Measurements from ENCODE around the gene F13A1. TPM values are rescaled to one million over a fixed set of nuclear protein-coding genes. Genes with fewer than 3 reads are reported as not detected.
A peak's percentile ranks its signal among the peaks of the same experiment; 100 is the strongest.

The F13A1 gene
- total and polyA plus RNA-seq, 4 experiments from 2014 or later: 0.06 to 0.44 (median 0.33) TPM; not detected in 1

DNA sequence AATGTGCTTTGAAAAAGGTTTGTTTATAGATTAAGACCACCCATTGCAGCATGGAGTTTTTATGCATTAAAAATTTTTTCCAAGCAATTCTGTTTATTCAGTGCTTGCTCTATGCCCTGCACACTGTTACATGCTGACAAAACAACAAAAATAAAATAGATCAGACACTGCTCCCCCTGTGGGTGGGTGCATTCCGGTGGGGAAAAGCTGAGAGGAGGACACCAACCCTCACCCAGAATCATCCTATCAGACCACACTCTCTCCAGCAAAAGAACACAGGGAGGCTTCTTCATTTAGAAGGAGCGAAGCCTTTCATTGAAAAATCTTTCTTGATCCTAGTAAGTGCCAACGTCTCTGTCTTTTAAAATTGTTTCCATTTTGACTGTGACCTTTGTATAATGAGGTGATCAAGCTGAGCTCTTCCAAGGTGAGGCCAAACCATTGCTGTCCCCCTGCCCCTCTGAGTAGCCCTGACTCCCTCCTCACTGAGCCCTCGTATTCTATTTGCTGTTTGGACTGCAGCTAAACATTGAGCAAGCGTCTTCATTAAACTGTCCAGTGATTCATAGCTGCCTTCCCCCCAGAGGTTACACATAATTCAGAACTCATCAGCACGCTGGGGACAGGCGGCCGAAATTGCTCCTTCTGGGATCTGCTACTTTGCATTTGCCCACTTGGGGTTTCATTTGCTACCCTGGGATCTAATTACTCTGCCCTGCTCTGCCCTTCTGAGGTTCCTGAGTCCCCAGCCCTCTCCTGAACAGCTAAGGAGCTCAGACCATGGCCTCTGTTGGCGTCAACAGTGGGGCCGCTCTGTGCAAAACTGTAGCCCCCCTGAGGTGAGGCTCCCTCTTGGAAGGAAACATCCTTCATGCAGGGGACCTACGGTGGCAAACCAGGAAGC is 102.4 kb downstream of the F13A1 start:
- intact Hi-C loops (cut with micrococcal nuclease): no loop called here
- Histone ChIP-seq H3K27ac (ENCODE audit: low read depth, low read length) (no peak overlapping the region), H3K4me3 (ENCODE audit: low read length in 2 of 2) (no peak overlapping the region), H3K36me3 (ENCODE audit: insufficient read depth, low read length) (no peaks in the 10 kb centered on the region), H3K4me1 (ENCODE audit: insufficient read depth, low read length) (no peaks in the 10 kb centered on the region), H3K9me3 (ENCODE audit: control insufficient read depth in 1 of 2, low read length in 2 of 2) (no peaks in the 10 kb centered on the region), H3K27me3 (ENCODE audit: insufficient read depth, low read length) (no peaks in the 10 kb centered on the region)
- Mint-ChIP-seq H3K4me1 (no peaks in the 10 kb centered on the region), H3K9me3 (peaks cover 0 to 1% (median 0%) of the 10 kb centered on the region in 8 donors), H3K36me3 (no peaks in the 10 kb centered on the region), H3K4me3 (no peak overlapping the region), H3K27me3 (peaks cover 0 to 5% of the 10 kb centered on the region in 2 donors), H3K27ac (no peak overlapping the region)
- POLR2A ChIA-PET (ENCODE audit: partially characterized antibody): no interaction called here
- CTCF ChIA-PET (ENCODE audit: partially characterized antibody): no interaction called here
- no peak for DNase-seq

DNA sequence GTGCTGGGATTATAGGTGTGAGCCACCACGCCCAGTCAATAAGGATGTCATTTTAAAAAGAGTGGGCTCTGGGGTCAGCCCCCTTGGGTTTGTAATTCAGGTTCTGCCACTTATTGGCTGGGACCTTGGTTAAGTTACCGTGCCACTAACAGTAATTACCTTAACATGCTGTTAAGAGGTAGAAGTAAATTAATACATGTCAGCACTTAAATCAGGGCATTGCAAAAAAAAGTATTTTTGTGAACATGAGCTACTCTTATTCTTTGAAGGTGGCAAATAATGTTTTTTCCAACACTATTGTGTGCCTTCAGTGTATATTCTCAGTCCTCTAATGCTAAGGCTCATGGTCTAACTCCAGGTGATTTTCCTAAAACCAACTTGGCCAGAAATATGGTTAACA is 109.5 kb downstream of the F13A1 start:
- Mint-ChIP-seq H3K36me3 (peaks cover 0 to 2% of the 10 kb centered on the region in 2 donors), H3K4me1 (no peaks in the 10 kb centered on the region), H3K4me3 (no peak overlapping the region), H3K27ac (peak overlapping the region in 1 of 7 donors; percentile 41), H3K9me3 (peaks cover 6 to 40% (median 18%) of the 10 kb centered on the region in 8 donors), H3K27me3 (no peaks in the 10 kb centered on the region)
- Histone ChIP-seq H3K4me3 (ENCODE audit: low read length in 2 of 2) (no peak overlapping the region), H3K27ac (ENCODE audit: low read depth, low read length) (no peak overlapping the region), H3K4me1 (ENCODE audit: insufficient read depth, low read length) (no peaks in the 10 kb centered on the region), H3K27me3 (ENCODE audit: insufficient read depth, low read length) (no peaks in the 10 kb centered on the region), H3K36me3 (ENCODE audit: insufficient read depth, low read length) (no peaks in the 10 kb centered on the region), H3K9me3 (ENCODE audit: control insufficient read depth in 1 of 2, low read length in 2 of 2) (no peaks in the 10 kb centered on the region)
- CTCF ChIA-PET (ENCODE audit: partially characterized antibody): no interaction called here
- DNase-seq: no peak
- POLR2A ChIA-PET (ENCODE audit: partially characterized antibody): no interaction called here
- intact Hi-C loops (cut with micrococcal nuclease): no loop called here

DNA sequence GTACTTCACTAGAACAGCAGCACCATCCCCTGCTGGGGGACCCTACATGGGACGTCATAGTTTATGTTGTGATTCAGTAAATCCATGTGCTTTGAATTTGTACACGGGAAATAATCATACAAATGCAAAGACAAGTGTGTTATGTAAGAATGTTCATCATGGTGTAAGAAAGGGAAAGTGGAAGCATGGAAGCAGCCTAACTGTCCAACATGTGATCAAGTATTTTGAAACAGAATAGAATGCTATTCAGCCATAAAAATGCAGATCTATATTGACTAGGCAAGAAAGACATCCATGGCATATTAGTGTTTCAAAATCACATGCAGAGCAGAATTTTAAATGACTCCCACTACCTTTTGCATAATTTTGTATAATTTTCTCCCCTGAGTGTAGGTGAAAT is 117.6 kb downstream of the F13A1 start:
- intact Hi-C loops (cut with micrococcal nuclease): no loop called here
- H3K27me3 ChIP-seq (ENCODE audit: insufficient read depth, low read length): no peaks in the 10 kb centered on the region
- Mint-ChIP-seq H3K9me3 (peaks cover 5 to 16% (median 12%) of the 10 kb centered on the region in 8 donors), H3K4me3 (no peak overlapping the region), H3K4me1 (no peaks in the 10 kb centered on the region), H3K27ac (no peak overlapping the region), H3K27me3 (peaks cover 11 to 20% of the 10 kb centered on the region in 2 donors), H3K36me3 (no peaks in the 10 kb centered on the region)
- H3K9me3 ChIP-seq (ENCODE audit: control insufficient read depth in 1 of 2, low read length in 2 of 2): no peaks in the 10 kb centered on the region
- H3K4me1 ChIP-seq (ENCODE audit: insufficient read depth, low read length): no peaks in the 10 kb centered on the region
- DNase-seq: no peak
- H3K27ac ChIP-seq (ENCODE audit: low read depth, low read length): no peak overlapping the region
- ChIA-PET POLR2A (ENCODE audit: partially characterized antibody) (no interaction called here), CTCF (ENCODE audit: partially characterized antibody) (no interaction called here)
- no peak overlapping the region for H3K4me3 ChIP-seq (ENCODE audit: low read length in 2 of 2)
- no peaks in the 10 kb centered on the region for H3K36me3 ChIP-seq (ENCODE audit: insufficient read depth, low read length)

DNA sequence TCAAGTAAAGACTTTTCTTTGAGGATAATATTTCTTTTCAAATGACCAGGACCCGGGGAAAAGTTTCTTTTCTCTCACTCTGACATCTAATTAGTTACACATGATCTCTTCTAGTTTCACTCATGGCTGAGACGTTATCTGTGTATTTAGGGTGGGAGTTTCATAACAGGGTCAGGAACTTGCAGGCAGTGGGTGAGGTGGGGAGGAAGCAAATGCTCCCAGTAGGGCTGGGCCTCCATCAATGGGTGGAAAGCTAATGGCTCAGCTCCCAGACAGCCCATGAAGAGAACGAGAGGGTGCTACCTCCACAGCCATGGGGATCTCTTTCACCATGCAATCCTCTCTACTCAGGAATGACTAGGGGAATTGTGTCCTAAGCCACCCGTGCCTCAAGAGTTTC is 119.3 kb downstream of the F13A1 start:
- peaks cover 0 to 3% (median under 1%) of the 10 kb centered on the region in 8 donors for H3K9me3 Mint-ChIP-seq
- Histone ChIP-seq H3K9me3 (ENCODE audit: control insufficient read depth in 1 of 2, low read length in 2 of 2) (no peaks in the 10 kb centered on the region), H3K27ac (ENCODE audit: low read depth, low read length) (no peak overlapping the region), H3K4me3 (ENCODE audit: low read length in 2 of 2) (no peak overlapping the region), H3K36me3 (ENCODE audit: insufficient read depth, low read length) (no peaks in the 10 kb centered on the region), H3K4me1 (ENCODE audit: insufficient read depth, low read length) (no peaks in the 10 kb centered on the region), H3K27me3 (ENCODE audit: insufficient read depth, low read length) (no peaks in the 10 kb centered on the region)
- peak in 1 of 5 donors; percentile 29 for DNase-seq
- no peak overlapping the region for H3K4me3 Mint-ChIP-seq
- H3K27me3 Mint-ChIP-seq: peaks cover 11 to 20% of the 10 kb centered on the region in 2 donors
- H3K27ac Mint-ChIP-seq: no peak overlapping the region
- H3K4me1 Mint-ChIP-seq: no peaks in the 10 kb centered on the region
- intact Hi-C loops (cut with micrococcal nuclease): no loop called here
- no peaks in the 10 kb centered on the region for H3K36me3 Mint-ChIP-seq
- ChIA-PET CTCF (ENCODE audit: partially characterized antibody) (no interaction called here), POLR2A (ENCODE audit: partially characterized antibody) (no interaction called here)

DNA sequence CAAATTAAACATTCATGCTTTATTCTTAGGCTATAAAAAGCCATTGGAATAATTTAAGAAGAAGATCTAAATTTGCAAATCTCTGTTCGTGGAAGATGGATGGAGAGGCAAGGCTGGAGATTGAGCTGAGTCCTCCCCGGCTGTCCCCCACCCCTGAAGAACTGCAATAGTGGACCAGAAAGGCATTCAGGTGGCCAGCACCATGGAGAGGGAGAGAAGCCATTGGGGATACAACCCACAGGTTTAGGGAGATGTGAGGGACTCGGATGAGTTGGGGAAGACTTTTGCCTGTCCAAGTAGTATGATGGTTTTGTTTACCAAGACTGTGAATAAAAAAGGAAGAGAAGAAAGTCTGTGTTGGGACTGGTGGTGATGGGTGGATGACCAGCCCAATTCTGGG is 120.8 kb downstream of the F13A1 start:
- intact Hi-C loops (cut with micrococcal nuclease): no loop called here

DNA sequence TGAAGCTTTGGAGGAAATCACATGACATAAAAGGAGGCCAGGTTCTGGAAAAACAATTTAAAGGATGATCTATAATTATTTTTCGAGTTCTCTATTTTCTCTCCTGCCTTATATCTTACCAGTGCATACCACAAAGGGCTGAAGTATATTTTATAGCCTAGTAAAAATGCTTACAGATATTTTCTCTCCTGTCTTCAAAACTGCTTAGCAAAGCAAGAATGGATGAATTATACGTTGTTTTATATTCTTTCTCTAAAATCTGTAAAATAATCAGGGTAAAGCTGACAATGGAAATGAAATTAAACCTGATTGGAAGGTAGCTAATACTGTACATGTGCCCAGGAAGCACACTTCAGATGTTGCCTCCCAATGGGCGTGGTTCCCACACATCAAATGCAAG is 123.7 kb downstream of the F13A1 start:
- Histone ChIP-seq H3K9me3 (ENCODE audit: control insufficient read depth in 1 of 2, low read length in 2 of 2) (no peaks in the 10 kb centered on the region), H3K36me3 (ENCODE audit: insufficient read depth, low read length) (no peaks in the 10 kb centered on the region), H3K27me3 (ENCODE audit: insufficient read depth, low read length) (no peaks in the 10 kb centered on the region), H3K27ac (ENCODE audit: low read depth, low read length) (no peak overlapping the region), H3K4me1 (ENCODE audit: insufficient read depth, low read length) (no peaks in the 10 kb centered on the region), H3K4me3 (ENCODE audit: low read length in 2 of 2) (no peak overlapping the region)
- H3K36me3 Mint-ChIP-seq: no peaks in the 10 kb centered on the region
- no peak overlapping the region for H3K27ac Mint-ChIP-seq
- no peak overlapping the region for H3K4me3 Mint-ChIP-seq
- intact Hi-C loops (cut with micrococcal nuclease): no loop called here
- peaks cover 0 to 4% (median 0%) of the 10 kb centered on the region in 8 donors for H3K9me3 Mint-ChIP-seq
- POLR2A ChIA-PET (ENCODE audit: partially characterized antibody): no interaction called here
- CTCF ChIA-PET (ENCODE audit: partially characterized antibody): no interaction called here
- peak in 1 of 5 donors; percentile 27 for DNase-seq
- H3K4me1 Mint-ChIP-seq: no peaks in the 10 kb centered on the region
- peaks cover 20% of the 10 kb centered on the region in 2 donors for H3K27me3 Mint-ChIP-seq

More for the DNA sequence above, 120.8 kb downstream of the F13A1 start:
- H3K27ac Mint-ChIP-seq: no peak overlapping the region
- Histone ChIP-seq H3K36me3 (ENCODE audit: insufficient read depth, low read length) (no peaks in the 10 kb centered on the region), H3K27me3 (ENCODE audit: insufficient read depth, low read length) (no peaks in the 10 kb centered on the region), H3K4me3 (ENCODE audit: low read length in 2 of 2) (no peak overlapping the region), H3K4me1 (ENCODE audit: insufficient read depth, low read length) (no peaks in the 10 kb centered on the region), H3K27ac (ENCODE audit: low read depth, low read length) (no peak overlapping the region), H3K9me3 (ENCODE audit: control insufficient read depth in 1 of 2, low read length in 2 of 2) (no peaks in the 10 kb centered on the region)
- ChIA-PET CTCF (ENCODE audit: partially characterized antibody) (interaction anchor here (0.7 kb wide), 1 partner anchor 472 kb away, joined by 3 read pairs; no protein-coding TSS in a partner anchor), POLR2A (ENCODE audit: partially characterized antibody) (no interaction called here)
- no peaks in the 10 kb centered on the region for H3K36me3 Mint-ChIP-seq
- no peak for DNase-seq
- peaks cover 0 to 3% (median 0%) of the 10 kb centered on the region in 8 donors for H3K9me3 Mint-ChIP-seq
- H3K4me3 Mint-ChIP-seq: no peak overlapping the region
- no peaks in the 10 kb centered on the region for H3K4me1 Mint-ChIP-seq
- peaks cover 15 to 22% of the 10 kb centered on the region in 2 donors for H3K27me3 Mint-ChIP-seq

DNA sequence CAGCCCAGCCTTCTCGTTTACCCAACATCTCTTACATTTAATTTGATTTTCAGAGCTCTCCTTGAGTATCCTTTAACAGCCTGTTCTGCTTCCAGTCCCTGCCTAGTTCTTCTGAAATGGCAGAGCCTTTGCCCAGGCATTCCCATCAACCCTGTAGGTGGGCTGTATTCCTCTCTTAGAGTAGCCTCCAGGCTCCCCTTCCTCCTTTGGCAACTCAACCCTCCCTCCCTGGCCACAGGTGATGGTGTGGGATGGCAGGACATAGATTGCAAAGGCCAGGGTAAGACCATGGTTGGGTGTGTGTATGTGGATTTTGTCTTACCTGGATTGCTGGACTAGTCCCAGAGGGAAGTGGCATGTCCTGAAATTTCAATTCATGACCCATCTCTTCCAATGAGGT is 125.4 kb downstream of the F13A1 start:
- Histone ChIP-seq H3K27me3 (ENCODE audit: insufficient read depth, low read length) (no peaks in the 10 kb centered on the region), H3K4me1 (ENCODE audit: insufficient read depth, low read length) (no peaks in the 10 kb centered on the region), H3K9me3 (ENCODE audit: control insufficient read depth in 1 of 2, low read length in 2 of 2) (no peaks in the 10 kb centered on the region), H3K36me3 (ENCODE audit: insufficient read depth, low read length) (no peaks in the 10 kb centered on the region), H3K27ac (ENCODE audit: low read depth, low read length) (no peak overlapping the region), H3K4me3 (ENCODE audit: low read length in 2 of 2) (no peak overlapping the region)
- Mint-ChIP-seq H3K9me3 (peaks cover 0 to 4% (median 0%) of the 10 kb centered on the region in 8 donors), H3K4me3 (no peak overlapping the region), H3K4me1 (no peaks in the 10 kb centered on the region), H3K36me3 (no peaks in the 10 kb centered on the region), H3K27ac (no peak overlapping the region), H3K27me3 (peaks cover 21 to 24% of the 10 kb centered on the region in 2 donors)
- ChIA-PET CTCF (ENCODE audit: partially characterized antibody) (interaction anchor here (0.6 kb wide), 1 partner anchor 486 kb away, joined by 3 read pairs; no protein-coding TSS in a partner anchor), POLR2A (ENCODE audit: partially characterized antibody) (no interaction called here)
- intact Hi-C loops (cut with micrococcal nuclease): no loop called here
- no peak for DNase-seq

Data from CD4-positive, alpha-beta memory T cell (primary cell).